ENCODE results near the gene PCNT.

DNA sequence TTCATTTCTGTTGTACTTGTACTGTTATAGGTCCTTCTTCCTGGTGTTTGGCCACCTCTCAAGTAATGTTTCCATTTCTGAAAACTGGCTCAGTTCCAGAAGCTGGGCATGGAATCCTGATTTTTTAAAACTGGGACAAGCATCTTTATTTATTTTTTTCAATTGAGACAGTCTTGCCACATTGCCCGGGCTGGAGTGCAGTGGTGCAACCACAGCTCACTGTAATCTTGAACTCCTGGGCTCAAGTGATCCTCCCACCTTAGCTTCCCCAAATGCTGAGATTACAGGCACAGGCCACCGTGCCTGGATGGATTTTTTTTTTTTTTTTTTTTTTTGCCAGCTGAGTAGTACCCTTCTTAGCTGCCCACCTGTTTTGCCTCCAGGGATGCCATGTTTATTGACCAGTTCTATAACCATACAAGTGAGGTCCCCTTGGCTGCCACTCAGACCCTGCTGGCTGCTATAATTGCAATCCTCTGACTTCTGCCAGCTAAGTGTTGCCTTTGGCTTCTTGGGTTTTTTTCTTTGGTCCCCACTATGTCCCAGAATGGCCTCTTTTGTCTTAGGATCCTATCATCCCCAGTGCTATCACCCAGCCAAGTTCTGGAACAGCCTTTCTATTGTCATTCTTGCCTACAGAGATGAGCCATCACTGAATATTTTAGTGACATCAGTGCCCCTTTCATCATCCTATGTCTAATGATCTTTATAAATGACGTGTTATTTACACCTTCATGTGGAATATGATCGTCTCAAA is 130.9 kb downstream of the PCNT start:
- TF ChIP-seq POLR2AphosphoS5 (IDR thresholded peaks at IDR 0.05) (no peak), EZH2 (IDR thresholded peaks at IDR 0.05; ENCODE audit: borderline replicate concordance, insufficient read depth, low read length, poor library complexity, severe bottlenecking) (no peak), MXI1 (conservative IDR thresholded peaks at IDR 0.05; ENCODE audit: poor library complexity, severe bottlenecking) (no peak), REST (IDR thresholded peaks at IDR 0.05; ENCODE audit: borderline replicate concordance) (no peak)
- TF ChIP-seq, protein P1, sequence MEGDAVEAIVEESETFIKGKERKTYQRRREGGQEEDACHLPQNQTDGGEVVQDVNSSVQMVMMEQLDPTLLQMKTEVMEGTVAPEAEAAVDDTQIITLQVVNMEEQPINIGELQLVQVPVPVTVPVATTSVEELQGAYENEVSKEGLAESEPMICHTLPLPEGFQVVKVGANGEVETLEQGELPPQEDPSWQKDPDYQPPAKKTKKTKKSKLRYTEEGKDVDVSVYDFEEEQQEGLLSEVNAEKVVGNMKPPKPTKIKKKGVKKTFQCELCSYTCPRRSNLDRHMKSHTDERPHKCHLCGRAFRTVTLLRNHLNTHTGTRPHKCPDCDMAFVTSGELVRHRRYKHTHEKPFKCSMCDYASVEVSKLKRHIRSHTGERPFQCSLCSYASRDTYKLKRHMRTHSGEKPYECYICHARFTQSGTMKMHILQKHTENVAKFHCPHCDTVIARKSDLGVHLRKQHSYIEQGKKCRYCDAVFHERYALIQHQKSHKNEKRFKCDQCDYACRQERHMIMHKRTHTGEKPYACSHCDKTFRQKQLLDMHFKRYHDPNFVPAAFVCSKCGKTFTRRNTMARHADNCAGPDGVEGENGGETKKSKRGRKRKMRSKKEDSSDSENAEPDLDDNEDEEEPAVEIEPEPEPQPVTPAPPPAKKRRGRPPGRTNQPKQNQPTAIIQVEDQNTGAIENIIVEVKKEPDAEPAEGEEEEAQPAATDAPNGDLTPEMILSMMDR (IDR thresholded peaks at IDR 0.05; ENCODE audit: poor library complexity, severe bottlenecking): no peak
